ENCODE data around the gene MXD3.

The MXD3 gene

GRCh38 chr5:177303121-177303924 lies 8.4 kb downstream of the MXD3 start, which contains the start of the genes PRELID1 and RAB24:
Gene PRELID1 (plus strand): TSS chr5:177303799. CDS start chr5:177303986, 187 bp downstream.
Gene RAB24 (minus strand): TSS chr5:177303719. CDS start chr5:177303288, 431 bp downstream.
- peak; percentile 76 to 85 for DNase-seq (ENCODE audit: low read depth in 2 of 2)

- no peak for DNase-seq (ENCODE audit: low read depth in 2 of 2)
Measured at GRCh38 chr5:177302354-177303110, 9.2 kb downstream of the MXD3 start.

- no peak for DNase-seq (ENCODE audit: low read depth in 2 of 2)
Measured at GRCh38 chr5:177301503-177302165, 10.1 kb downstream of the MXD3 start.

GRCh38 chr5:177300951-177301350 lies 10.7 kb downstream of the MXD3 start:
- DNase-seq (ENCODE audit: low read depth in 2 of 2) = no peak

- no peak for DNase-seq (ENCODE audit: low read depth in 2 of 2)
Measured at GRCh38 chr5:177300236-177300880, 11.3 kb downstream of the MXD3 start.

- no peak for DNase-seq (ENCODE audit: low read depth in 2 of 2)
Measured at GRCh38 chr5:177299697-177300096, 12.0 kb downstream of the MXD3 start.

GRCh38 chr5:177297922-177298321 lies 13.8 kb downstream of the MXD3 start:
- DNase-seq (ENCODE audit: low read depth in 2 of 2) = no peak

GRCh38 chr5:177296581-177296980 lies 15.1 kb downstream of the MXD3 start:
- no peak for DNase-seq (ENCODE audit: low read depth in 2 of 2)

GRCh38 chr5:177295924-177296323 lies 15.8 kb downstream of the MXD3 start:
- no peak for DNase-seq (ENCODE audit: low read depth in 2 of 2)

- no peak for DNase-seq (ENCODE audit: low read depth in 2 of 2)
Measured at GRCh38 chr5:177294632-177295031, 17.1 kb downstream of the MXD3 start.

- no peak for DNase-seq (ENCODE audit: low read depth in 2 of 2)
Measured at GRCh38 chr5:177293819-177294581, 17.7 kb downstream of the MXD3 start.

GRCh38 chr5:177291735-177292134 lies 20.0 kb downstream of the MXD3 start:
- no peak for DNase-seq (ENCODE audit: low read depth in 2 of 2)

GRCh38 chr5:177290816-177291596 lies 20.7 kb downstream of the MXD3 start:
- DNase-seq (ENCODE audit: low read depth in 2 of 2) = no peak

GRCh38 chr5:177288191-177288590 lies 23.5 kb downstream of the MXD3 start:
- DNase-seq (ENCODE audit: low read depth in 2 of 2) = no peak

- DNase-seq (ENCODE audit: low read depth in 2 of 2) = no peak
Measured at GRCh38 chr5:177276886-177277285, 34.8 kb downstream of the MXD3 start.

GRCh38 chr5:177275883-177276282 lies 35.8 kb downstream of the MXD3 start:
- DNase-seq (ENCODE audit: low read depth in 2 of 2) = no peak

- no peak for DNase-seq (ENCODE audit: low read depth in 2 of 2)
Measured at GRCh38 chr5:177271113-177271512, 40.6 kb downstream of the MXD3 start.

GRCh38 chr5:177270653-177271052 lies 41.0 kb downstream of the MXD3 start:
- no peak for DNase-seq (ENCODE audit: low read depth in 2 of 2)

GRCh38 chr5:177269976-177270375 lies 41.7 kb downstream of the MXD3 start:
- no peak for DNase-seq (ENCODE audit: low read depth in 2 of 2)

- no peak for DNase-seq (ENCODE audit: low read depth in 2 of 2)
Measured at GRCh38 chr5:177269232-177269895, 42.3 kb downstream of the MXD3 start.
